Trophoblast cell (in vitro differentiated cells and primary cell): ENCODE results near the gene NAA60.

Source experiments
- DNase-seq, 2 donors: peaks; one replicate each; pipeline ENCODE4 v3.0.0-alpha.2; 2016
- H2AFZ ChIP-seq: 2 replicates; pipeline ENCODE4 v1.6.1; 2013; ENCODE audit warnings: low read length, moderate library complexity, mild to moderate bottlenecking; ENCODE audit not compliant: insufficient read depth, poor library complexity
- H2AK5ac ChIP-seq: 2 replicates; pipeline ENCODE4 v1.6.1; 2013; ENCODE audit warnings: mild to moderate bottlenecking, low read length
- H2BK120ac ChIP-seq: 2 replicates; pipeline ENCODE4 v1.6.1; 2013; ENCODE audit warnings: low read length, mild to moderate bottlenecking, moderate library complexity; ENCODE audit not compliant: insufficient read depth, poor library complexity
- H2BK12ac ChIP-seq: 2 replicates; pipeline ENCODE4 v1.6.1; 2013; ENCODE audit warnings: mild to moderate bottlenecking, low read length, moderate library complexity
- H2BK5ac ChIP-seq: 2 replicates; pipeline ENCODE4 v1.6.1; 2013; ENCODE audit warnings: low read length, low read depth, moderate library complexity, mild to moderate bottlenecking; ENCODE audit not compliant: poor library complexity
- H3K14ac ChIP-seq: 2 replicates; pipeline ENCODE4 v1.6.1; 2013; ENCODE audit warnings: mild to moderate bottlenecking, low read length
- H3K18ac ChIP-seq: 2 replicates; pipeline ENCODE4 v1.6.1; 2013; ENCODE audit warnings: mild to moderate bottlenecking, low read length
- H3K23ac ChIP-seq: 2 replicates; pipeline ENCODE4 v1.6.1; 2013; ENCODE audit warnings: low read length
- H3K27ac ChIP-seq: 2 replicates; pipeline ENCODE4 v1.5.1; 2013; ENCODE audit warnings: low read depth, mild to moderate bottlenecking, inconsistent platforms, low read length, moderate library complexity
- H3K27me3 ChIP-seq: 2 replicates; pipeline ENCODE4 v1.6.1; 2013; ENCODE audit warnings: inconsistent platforms, mild to moderate bottlenecking, low read length, moderate library complexity; ENCODE audit not compliant: insufficient read depth
- H3K36me3 ChIP-seq, 2 experiments: 1 replicate in 1 of 2; 2 replicates in 1 of 2; pipeline ENCODE4 v1.6.1; 2013; ENCODE audit warnings: low read length in 2 of 2, mild to moderate bottlenecking in 2 of 2, moderate library complexity in 1 of 2; ENCODE audit not compliant: insufficient read depth in 2 of 2, control insufficient read depth in 1 of 2
- H3K4ac ChIP-seq: 2 replicates; pipeline ENCODE4 v1.6.1; 2013; ENCODE audit warnings: low read depth, mild to moderate bottlenecking, low read length, moderate library complexity
- H3K4me1 ChIP-seq, 2 experiments: 1 replicate in 1 of 2; 2 replicates in 1 of 2; pipeline ENCODE4 v1.6.1; 2013; ENCODE audit warnings: low read length in 2 of 2, mild to moderate bottlenecking in 2 of 2, moderate library complexity in 1 of 2; ENCODE audit not compliant: insufficient read depth in 2 of 2, control insufficient read depth in 1 of 2
- H3K4me2 ChIP-seq: 2 replicates; pipeline ENCODE4 v1.6.1; 2013; ENCODE audit warnings: inconsistent platforms, mild to moderate bottlenecking, low read length, moderate library complexity
- H3K4me3 ChIP-seq: 2 replicates; pipeline ENCODE4 v1.5.1; 2013; ENCODE audit warnings: mild to moderate bottlenecking, low read depth, low read length, inconsistent platforms
- H3K79me1 ChIP-seq: one replicate; pipeline ENCODE4 v1.6.1; 2013; ENCODE audit warnings: low read length
- H3K79me2 ChIP-seq: 2 replicates; pipeline ENCODE4 v1.6.1; 2013; ENCODE audit warnings: low read length, mild to moderate bottlenecking; ENCODE audit not compliant: control insufficient read depth, insufficient read depth, poor library complexity
- H3K9ac ChIP-seq: 2 replicates; pipeline ENCODE4 v1.6.1; 2013; ENCODE audit warnings: mild to moderate bottlenecking, low read length
- H3K9me3 ChIP-seq: 2 replicates; pipeline ENCODE4 v1.6.1; 2013; ENCODE audit warnings: low read depth, mild to moderate bottlenecking, control low read depth, inconsistent platforms, low read length; ENCODE audit not compliant: insufficient read depth
- H4K12ac ChIP-seq: 2 replicates; pipeline ENCODE4 v1.6.1; 2013; ENCODE audit warnings: low read depth, mild to moderate bottlenecking, low read length, moderate library complexity
- H4K8ac ChIP-seq: 2 replicates; pipeline ENCODE4 v1.6.1; 2013; ENCODE audit warnings: low read depth, mild to moderate bottlenecking, low read length, moderate library complexity
- H4K91ac ChIP-seq: one replicate; pipeline ENCODE4 v1.6.1; 2013; ENCODE audit warnings: low read depth, mild to moderate bottlenecking, low read length, moderate library complexity
- whole genome bisulfite sequencing: extraction: QIAGEN DNeasy Blood & Tissue Kit; methylation state at CpG from one replicate; pipeline ENCODE4 v1.1.7; 2013; ENCODE audit warnings: missing lambda C conversion rate; ENCODE audit not compliant: insufficient read length, insufficient coverage; ENCODE audit errors: extremely low coverage; 5-methylcytosine and 5-hydroxymethylcytosine counted together

The NAA60 gene

DNA sequence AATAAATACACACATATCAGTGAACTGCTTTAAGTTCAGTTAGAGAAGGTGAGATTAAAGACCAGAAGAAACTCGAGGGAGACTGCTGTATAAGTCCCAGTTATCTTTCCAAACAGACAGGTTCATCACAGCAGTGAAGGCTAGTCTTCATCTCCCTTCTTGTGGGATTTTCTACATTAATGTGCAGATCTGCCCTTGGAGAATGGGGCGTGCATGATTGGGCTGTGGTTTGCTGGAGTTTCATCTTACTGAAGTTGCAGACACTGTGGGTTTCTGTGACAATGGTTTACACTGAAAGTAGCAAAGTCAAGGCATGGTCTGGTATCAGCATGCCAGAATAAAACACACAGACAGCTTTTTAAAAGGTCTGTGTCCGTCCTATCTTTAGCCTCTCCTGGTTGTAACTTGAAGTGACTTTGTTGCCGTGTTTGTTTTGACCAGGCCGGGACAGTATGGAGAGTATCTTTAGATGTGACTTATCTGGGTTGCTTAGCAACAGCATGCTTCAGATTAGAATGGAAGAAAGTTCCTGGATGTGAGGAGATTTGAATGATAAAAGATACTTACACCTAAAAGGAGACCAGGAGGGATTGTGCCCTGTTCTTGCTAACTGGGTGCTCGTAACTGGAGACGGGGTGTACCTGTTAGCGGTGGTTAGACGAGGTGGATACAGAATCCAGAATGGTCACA lies 16.1 kb downstream of the NAA60 start:
- Histone ChIP-seq H3K4me3 (no peak overlapping the region), H2BK12ac (no peak overlapping the region), H3K4ac (peak overlapping the region; percentile 99), H2BK120ac (no peak overlapping the region), H3K79me1 (peaks cover 13% of the 10 kb centered on the region), H3K9me3 (no peaks in the 10 kb centered on the region), H4K12ac (no peak overlapping the region), H3K79me2 (peaks cover 37% of the 10 kb centered on the region), H3K9ac (peak overlapping the region; percentile 3), H3K14ac (peak overlapping the region; percentile 47), H2AK5ac (no peak overlapping the region), H3K4me1 (peaks cover 12 to 16% of the 10 kb centered on the region in 2 experiments), H2BK5ac (no peak overlapping the region), H4K91ac (no peak overlapping the region), H3K36me3 (no peaks in the 10 kb centered on the region), H3K27ac (no peak overlapping the region), H4K8ac (no peak overlapping the region), H3K23ac (no peak overlapping the region), H3K18ac (no peak overlapping the region), H3K27me3 (no peaks in the 10 kb centered on the region), H2AFZ (no peak overlapping the region), H3K4me2 (peak overlapping the region; percentile 84)
- DNase-seq: peak; percentile 28 to 81
- WGBS: no CpG with 5 or more reads among the region's 9 CpGs

DNA sequence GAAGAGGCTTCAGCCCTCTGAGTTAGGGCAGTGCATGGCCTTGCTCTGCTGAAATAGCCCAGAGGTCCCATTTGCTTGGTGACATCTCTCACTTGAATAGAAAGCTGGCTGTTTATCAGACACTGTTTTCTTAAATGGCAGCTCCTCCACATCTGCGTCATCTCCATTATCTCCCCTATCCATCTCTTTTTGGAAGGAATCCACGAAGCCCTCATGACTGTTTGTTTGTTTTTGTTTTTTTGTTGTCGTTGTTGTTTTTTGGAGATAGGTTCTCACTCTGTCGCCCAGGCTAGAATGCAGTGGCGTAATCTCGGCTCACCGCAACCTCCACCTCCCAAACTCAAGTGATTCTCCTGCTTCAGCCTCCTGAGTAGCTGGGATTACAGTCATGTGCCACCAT lies 16.6 kb downstream of the NAA60 start:
- H3K27ac ChIP-seq: no peak overlapping the region
- H3K9ac ChIP-seq: peak overlapping the region; percentile 3
- H2AFZ ChIP-seq: no peak overlapping the region
- no CpG with 5 or more reads among the region's 7 CpGs for WGBS
- H3K79me2 ChIP-seq: peaks cover 39% of the 10 kb centered on the region
- peaks cover 13% of the 10 kb centered on the region for H3K79me1 ChIP-seq
- no peak overlapping the region for H2AK5ac ChIP-seq
- no peak overlapping the region for H2BK5ac ChIP-seq
- H2BK120ac ChIP-seq: no peak overlapping the region
- H3K18ac ChIP-seq: no peak overlapping the region
- no peak overlapping the region for H4K91ac ChIP-seq
- no peak overlapping the region for H3K14ac ChIP-seq
- no peak overlapping the region for H4K12ac ChIP-seq
- H3K4ac ChIP-seq: no peak overlapping the region
- peak; percentile 73 to 92 for DNase-seq
- H3K4me3 ChIP-seq: no peak overlapping the region
- no peak overlapping the region for H4K8ac ChIP-seq
- no peak overlapping the region for H2BK12ac ChIP-seq
- no peak overlapping the region for H3K4me2 ChIP-seq
- H3K36me3 ChIP-seq: no peaks in the 10 kb centered on the region
- peaks cover 12 to 18% of the 10 kb centered on the region in 2 experiments for H3K4me1 ChIP-seq
- H3K9me3 ChIP-seq: no peaks in the 10 kb centered on the region
- no peak overlapping the region for H3K23ac ChIP-seq
- H3K27me3 ChIP-seq: no peaks in the 10 kb centered on the region

DNA sequence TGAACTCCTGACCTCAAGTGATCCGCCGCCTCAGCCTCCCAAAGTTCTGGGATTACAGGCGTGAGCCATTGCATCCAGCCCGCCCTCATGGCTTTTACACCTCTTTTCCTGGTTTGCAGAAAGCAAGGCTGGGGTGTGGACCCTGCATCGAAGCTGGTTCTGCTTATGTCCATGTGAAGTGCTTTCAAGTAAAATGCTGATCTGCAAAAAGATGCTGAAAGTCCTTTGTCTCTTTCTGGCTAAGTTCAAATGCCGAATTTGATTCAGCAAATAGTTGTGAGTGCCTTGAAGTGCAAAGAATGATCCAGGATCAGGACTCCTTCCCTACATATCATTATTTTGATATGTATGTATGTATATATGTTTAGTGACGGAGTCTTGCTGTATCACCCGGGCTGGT lies 17.1 kb downstream of the NAA60 start:
- H2BK12ac ChIP-seq: no peak overlapping the region

DNA sequence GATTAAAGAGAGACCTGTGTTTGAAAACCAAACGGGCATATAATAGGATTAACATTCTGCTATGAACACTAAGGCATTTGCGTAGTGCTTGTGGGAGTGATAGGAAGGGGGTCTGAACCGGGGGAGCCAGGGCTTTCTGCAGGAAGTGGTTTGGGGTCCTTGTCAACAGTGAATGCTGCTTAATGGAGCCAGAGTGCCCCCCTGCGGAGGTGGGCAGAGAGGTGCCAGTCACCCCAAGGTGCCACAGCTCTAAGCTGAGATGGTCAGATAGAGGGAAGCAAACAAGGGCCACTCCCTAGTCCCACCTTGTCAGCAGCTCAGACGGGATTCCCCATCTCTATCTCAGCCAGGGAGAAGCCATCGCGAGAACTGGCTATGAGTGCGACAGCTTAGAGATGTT lies 17.7 kb downstream of the NAA60 start:
- no peak for DNase-seq
- no CpG with 5 or more reads among the region's 8 CpGs for WGBS
- H3K9me3 ChIP-seq: no peaks in the 10 kb centered on the region
- H3K4me3 ChIP-seq: no peak overlapping the region
- no peak overlapping the region for H3K23ac ChIP-seq
- peaks cover 43% of the 10 kb centered on the region for H3K79me2 ChIP-seq
- H3K14ac ChIP-seq: no peak overlapping the region
- no peak overlapping the region for H2BK5ac ChIP-seq
- H3K4me1 ChIP-seq: peaks cover 12 to 20% of the 10 kb centered on the region in 2 experiments
- H3K4me2 ChIP-seq: no peak overlapping the region
- H3K9ac ChIP-seq: no peak overlapping the region
- no peak overlapping the region for H4K8ac ChIP-seq
- H2AFZ ChIP-seq: no peak overlapping the region
- peaks cover 4 to 9% of the 10 kb centered on the region in 2 experiments for H3K36me3 ChIP-seq
- H4K91ac ChIP-seq: no peak overlapping the region
- no peak overlapping the region for H2AK5ac ChIP-seq
- no peak overlapping the region for H3K18ac ChIP-seq
- H3K27me3 ChIP-seq: no peaks in the 10 kb centered on the region
- peak overlapping the region; percentile 98 for H3K4ac ChIP-seq
- peaks cover 13% of the 10 kb centered on the region for H3K79me1 ChIP-seq
- no peak overlapping the region for H2BK120ac ChIP-seq
- no peak overlapping the region for H4K12ac ChIP-seq
- H2BK12ac ChIP-seq: no peak overlapping the region
- no peak overlapping the region for H3K27ac ChIP-seq

More for the DNA sequence above, 17.1 kb downstream of the NAA60 start:
- Histone ChIP-seq H3K79me2 (peaks cover 43% of the 10 kb centered on the region), H4K91ac (no peak overlapping the region), H2BK5ac (no peak overlapping the region), H3K27ac (no peak overlapping the region), H4K8ac (no peak overlapping the region), H3K4ac (peak overlapping the region; percentile 98), H3K4me2 (no peak overlapping the region), H3K79me1 (peaks cover 13% of the 10 kb centered on the region), H2AFZ (no peak overlapping the region), H3K14ac (no peak overlapping the region), H3K4me3 (no peak overlapping the region), H3K27me3 (no peaks in the 10 kb centered on the region), H3K9ac (no peak overlapping the region), H3K23ac (no peak overlapping the region), H3K4me1 (peaks cover 12 to 20% of the 10 kb centered on the region in 2 experiments), H2AK5ac (no peak overlapping the region), H2BK120ac (no peak overlapping the region), H3K36me3 (peaks cover 0 to 3% of the 10 kb centered on the region in 2 experiments), H3K18ac (no peak overlapping the region), H4K12ac (no peak overlapping the region), H3K9me3 (no peaks in the 10 kb centered on the region)
- DNase-seq: peak in 1 of 2 donors; percentile 44
- no CpG with 5 or more reads among the region's 8 CpGs for WGBS
